ENCODE measurements around the gene RNF13. TPM values are rescaled to one million over a fixed set of nuclear protein-coding genes. Genes with fewer than 3 reads are reported as not detected.

RNF13 gene
- total and polyA plus RNA-seq, 12 donors: 28.6 to 136 (median 77.4) TPM

- intact Hi-C loops (cut with DNase I): no loop called here
- DNase-seq: no peak
- Histone ChIP-seq H3K4me1 (replicated peaks in 1 of 2) (peaks cover 4 to 8% of the 10 kb centered on the region in 2 donors), H3K27me3 (no peaks in the 10 kb centered on the region), H3K9me3 (replicated peaks in 1 of 3) (no peaks in the 10 kb centered on the region), H3K4me3 (no peak overlapping the region), H3K27ac (no peak overlapping the region), H3K36me3 (replicated peaks in 1 of 2) (peaks cover 0 to 12% of the 10 kb centered on the region in 2 donors)
- WGBS, 4 donors: 60 to 78% (median 67%) methylated on average over 1 of the region's 1 CpG
- TF ChIP-seq CTCF (IDR thresholded peaks at IDR 0.05) (no peak), POLR2A (IDR thresholded peaks at IDR 0.05) (no peak)
These were observed 35.7 kb downstream of the RNF13 start for GRCh38 chr3:149848688-149849087.

- peaks cover 0 to 8% of the 10 kb centered on the region in 2 donors for H3K4me1 ChIP-seq (replicated peaks in 1 of 2)
- no peaks in the 10 kb centered on the region for H3K9me3 ChIP-seq (replicated peaks in 1 of 3)
- no peaks in the 10 kb centered on the region for H3K27me3 ChIP-seq
- H3K36me3 ChIP-seq (replicated peaks in 1 of 2): peaks cover 0 to 21% of the 10 kb centered on the region in 2 donors
- no peak overlapping the region for H3K4me3 ChIP-seq
- WGBS, 4 donors: 85 to 97% (median 94%) methylated on average over 6 of the region's 6 CpGs
- DNase-seq: no peak
- H3K27ac ChIP-seq: no peak overlapping the region
- TF ChIP-seq POLR2A (IDR thresholded peaks at IDR 0.05) (no peak), CTCF (IDR thresholded peaks at IDR 0.05) (no peak)
- intact Hi-C loops (cut with DNase I): no loop called here
These were observed 38.0 kb downstream of the RNF13 start for GRCh38 chr3:149850787-149851584.

GRCh38 chr3:149858911-149859310 is 45.9 kb downstream of the RNF13 start:
- peaks cover 0 to 9% of the 10 kb centered on the region in 2 donors for H3K36me3 ChIP-seq (replicated peaks in 1 of 2)
- intact Hi-C loops (cut with DNase I): no loop called here
- no peak for DNase-seq
- no peaks in the 10 kb centered on the region for H3K9me3 ChIP-seq (replicated peaks in 1 of 3)
- 45 to 50% (median 46%) methylated on average over 2 of the region's 2 CpGs for WGBS, 4 donors
- TF ChIP-seq CTCF (IDR thresholded peaks at IDR 0.05) (no peak), POLR2A (IDR thresholded peaks at IDR 0.05) (no peak)
- no peaks in the 10 kb centered on the region for H3K4me1 ChIP-seq (replicated peaks in 1 of 2)
- H3K27me3 ChIP-seq: no peaks in the 10 kb centered on the region
- no peak overlapping the region for H3K27ac ChIP-seq
- no peak overlapping the region for H3K4me3 ChIP-seq

GRCh38 chr3:149860881-149861280 is 47.9 kb downstream of the RNF13 start:
- H3K9me3 ChIP-seq (replicated peaks in 1 of 3): no peaks in the 10 kb centered on the region
- TF ChIP-seq CTCF (IDR thresholded peaks at IDR 0.05) (no peak), POLR2A (IDR thresholded peaks at IDR 0.05) (no peak)
- H3K27ac ChIP-seq: no peak overlapping the region
- no peak for DNase-seq
- 81 to 89% (median 84%) methylated on average over 3 of the region's 3 CpGs for WGBS, 4 donors
- no peaks in the 10 kb centered on the region for H3K27me3 ChIP-seq
- peaks cover 0 to 11% of the 10 kb centered on the region in 2 donors for H3K4me1 ChIP-seq (replicated peaks in 1 of 2)
- no peaks in the 10 kb centered on the region for H3K36me3 ChIP-seq (replicated peaks in 1 of 2)
- intact Hi-C loops (cut with DNase I): no loop called here
- no peak overlapping the region for H3K4me3 ChIP-seq
